Measurements from ENCODE around the gene FNDC3A.

The FNDC3A gene

GRCh38 chr13:49213539-49213938 lies 237.8 kb downstream of the FNDC3A start:
- Mint-ChIP-seq H3K9me3 (peaks cover 4% of the 10 kb centered on the region), H3K4me3 (no peak overlapping the region), H3K27me3 (ENCODE audit: low read depth) (peaks cover 26% of the 10 kb centered on the region), H3K27ac (no peak overlapping the region), H3K4me1 (peaks cover 12% of the 10 kb centered on the region), H3K36me3 (ENCODE audit: low read depth) (peaks cover 31% of the 10 kb centered on the region)
- TF ChIP-seq, protein P1, sequence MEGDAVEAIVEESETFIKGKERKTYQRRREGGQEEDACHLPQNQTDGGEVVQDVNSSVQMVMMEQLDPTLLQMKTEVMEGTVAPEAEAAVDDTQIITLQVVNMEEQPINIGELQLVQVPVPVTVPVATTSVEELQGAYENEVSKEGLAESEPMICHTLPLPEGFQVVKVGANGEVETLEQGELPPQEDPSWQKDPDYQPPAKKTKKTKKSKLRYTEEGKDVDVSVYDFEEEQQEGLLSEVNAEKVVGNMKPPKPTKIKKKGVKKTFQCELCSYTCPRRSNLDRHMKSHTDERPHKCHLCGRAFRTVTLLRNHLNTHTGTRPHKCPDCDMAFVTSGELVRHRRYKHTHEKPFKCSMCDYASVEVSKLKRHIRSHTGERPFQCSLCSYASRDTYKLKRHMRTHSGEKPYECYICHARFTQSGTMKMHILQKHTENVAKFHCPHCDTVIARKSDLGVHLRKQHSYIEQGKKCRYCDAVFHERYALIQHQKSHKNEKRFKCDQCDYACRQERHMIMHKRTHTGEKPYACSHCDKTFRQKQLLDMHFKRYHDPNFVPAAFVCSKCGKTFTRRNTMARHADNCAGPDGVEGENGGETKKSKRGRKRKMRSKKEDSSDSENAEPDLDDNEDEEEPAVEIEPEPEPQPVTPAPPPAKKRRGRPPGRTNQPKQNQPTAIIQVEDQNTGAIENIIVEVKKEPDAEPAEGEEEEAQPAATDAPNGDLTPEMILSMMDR (IDR thresholded peaks at IDR 0.05; ENCODE audit: unreplicated experiment in 3 of 3) = no peak

DNA sequence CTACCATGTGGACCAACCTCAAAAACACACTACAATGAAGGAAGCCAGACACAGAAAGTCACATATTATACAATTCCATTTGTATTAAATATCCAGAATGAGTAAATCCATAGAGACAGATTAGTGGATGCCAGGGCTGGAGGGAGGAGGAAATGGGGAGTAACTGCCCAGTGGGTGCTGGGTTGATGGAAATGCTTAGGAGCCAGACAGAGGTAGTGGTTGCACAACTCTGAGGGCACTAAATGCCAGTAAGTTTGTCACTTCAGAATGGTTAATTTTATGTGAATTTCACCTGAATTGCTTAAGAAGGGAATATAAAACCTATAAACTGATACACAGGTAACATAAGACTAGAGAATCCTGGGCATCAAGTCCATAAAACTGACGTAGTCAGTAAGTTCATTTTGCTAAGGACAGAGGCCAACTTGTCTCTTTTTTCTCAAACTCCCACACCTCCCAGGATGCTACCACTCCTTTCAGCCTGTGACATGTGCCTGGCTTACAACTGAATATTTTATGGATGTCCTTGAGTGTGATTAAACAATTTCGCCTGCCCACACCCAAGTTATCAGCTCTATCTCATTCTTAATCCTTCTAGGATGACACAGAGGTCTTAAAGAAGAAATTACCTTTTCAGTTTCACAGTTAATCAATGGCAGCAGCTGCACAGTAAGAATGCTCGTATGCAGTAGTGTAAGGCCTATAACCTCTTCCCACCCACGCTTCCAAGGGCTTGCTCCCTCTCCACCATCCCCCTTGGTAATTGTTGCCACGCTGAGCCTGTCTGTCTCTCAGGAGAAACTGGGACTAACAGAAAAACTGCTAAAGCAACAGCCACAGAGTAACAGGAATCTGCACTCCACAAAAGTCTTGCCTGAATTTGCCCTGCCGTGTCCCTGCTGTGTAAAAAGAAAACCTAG lies 238.5 kb downstream of the FNDC3A start:
- H3K36me3 Mint-ChIP-seq (ENCODE audit: low read depth) = peaks cover 31% of the 10 kb centered on the region
- peaks cover 4% of the 10 kb centered on the region for H3K9me3 Mint-ChIP-seq
- peaks cover 19% of the 10 kb centered on the region for H3K4me1 Mint-ChIP-seq
- peaks cover 33% of the 10 kb centered on the region for H3K27me3 Mint-ChIP-seq (ENCODE audit: low read depth)
- TF ChIP-seq, protein P1 (IDR thresholded peaks at IDR 0.05; ENCODE audit: unreplicated experiment in 3 of 3) = no peak
- H3K27ac Mint-ChIP-seq = peak overlapping the region in 1 of 3 experiments; percentile 6
- H3K4me3 Mint-ChIP-seq = no peak overlapping the region

- peaks cover 19% of the 10 kb centered on the region for H3K4me1 Mint-ChIP-seq
- no peak overlapping the region for H3K4me3 Mint-ChIP-seq
- H3K36me3 Mint-ChIP-seq (ENCODE audit: low read depth) = peaks cover 26% of the 10 kb centered on the region
- H3K27ac Mint-ChIP-seq = peak overlapping the region in 1 of 3 experiments; percentile 6
- TF ChIP-seq, protein P1 (IDR thresholded peaks at IDR 0.05; ENCODE audit: unreplicated experiment in 3 of 3) = no peak
- peaks cover 4% of the 10 kb centered on the region for H3K9me3 Mint-ChIP-seq
- peaks cover 40% of the 10 kb centered on the region for H3K27me3 Mint-ChIP-seq (ENCODE audit: low read depth)
Observed at GRCh38 chr13:49214917-49215376, 239.2 kb downstream of the FNDC3A start.

DNA sequence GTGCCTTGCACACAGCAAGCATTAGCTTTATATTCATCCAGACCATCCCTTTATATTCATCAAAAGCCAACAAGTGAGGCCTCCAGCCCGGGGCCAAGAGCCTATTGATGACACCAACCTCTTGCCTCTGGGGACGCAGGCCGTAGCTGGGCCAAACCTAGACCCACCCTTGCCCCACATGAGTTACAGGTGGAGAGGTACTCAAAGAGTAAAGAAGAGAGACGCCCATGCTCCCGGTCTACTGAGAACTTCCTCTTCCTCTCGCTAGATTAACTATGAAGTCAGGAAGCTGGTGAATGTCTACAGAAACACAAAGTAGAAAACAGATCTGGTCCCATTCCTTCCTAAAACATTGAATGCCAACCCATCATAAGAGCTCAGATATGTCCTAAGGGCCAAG lies 240.6 kb downstream of the FNDC3A start:
- Mint-ChIP-seq H3K4me1 (peaks cover 19% of the 10 kb centered on the region), H3K36me3 (ENCODE audit: low read depth) (peaks cover 13% of the 10 kb centered on the region), H3K27me3 (ENCODE audit: low read depth) (peaks cover 50% of the 10 kb centered on the region), H3K9me3 (peaks cover 4% of the 10 kb centered on the region), H3K27ac (no peak overlapping the region), H3K4me3 (no peak overlapping the region)
- TF ChIP-seq, protein P1 (IDR thresholded peaks at IDR 0.05; ENCODE audit: unreplicated experiment in 3 of 3) = no peak

- H3K9me3 Mint-ChIP-seq = peaks cover 4% of the 10 kb centered on the region
- H3K36me3 Mint-ChIP-seq (ENCODE audit: low read depth) = peaks cover under 1% of the 10 kb centered on the region
- peak overlapping the region; percentile 25 to 68 (median 61) for H3K4me3 Mint-ChIP-seq
- H3K27ac Mint-ChIP-seq = no peak overlapping the region
- TF ChIP-seq, protein P1 (IDR thresholded peaks at IDR 0.05; ENCODE audit: unreplicated experiment in 3 of 3) = no peak
- H3K4me1 Mint-ChIP-seq = peaks cover 19% of the 10 kb centered on the region
- H3K27me3 Mint-ChIP-seq (ENCODE audit: low read depth) = peaks cover 67% of the 10 kb centered on the region
Observed at GRCh38 chr13:49217962-49218492, 242.3 kb downstream of the FNDC3A start.
